ENCODE data around the gene CTIF. TPM values are rescaled to one million over a fixed set of nuclear protein-coding genes. Genes with fewer than 3 reads are reported as not detected.
A peak's percentile ranks its signal among the peaks of the same experiment; 100 is the strongest.

The CTIF gene
- total RNA-seq, 1 donor from 2014 or later: 35.1 TPM

GRCh38 chr18:48824231-48824970 is 285.6 kb downstream of the CTIF start:
- no peak overlapping the region for H3K27ac ChIP-seq
- intact Hi-C loops (cut with DNase I): no loop called here
- H3K36me3 ChIP-seq: peaks cover 0 to 3% of the 10 kb centered on the region in 2 donors
- H3K27me3 ChIP-seq: no peaks in the 10 kb centered on the region
- no peaks in the 10 kb centered on the region for H3K9me3 ChIP-seq
- peak in 1 of 2 donors; percentile 40 for DNase-seq (ENCODE audit: extremely low spot score in 2 of 2)
- no peak overlapping the region for H3K4me3 ChIP-seq
- TF ChIP-seq POLR2A (IDR thresholded peaks at IDR 0.05) (no peak), POLR2AphosphoS5 (IDR thresholded peaks at IDR 0.05; ENCODE audit: insufficient read depth in 1 of 2, low read depth in 1 of 2) (no peak)
- TF ChIP-seq, protein P1, sequence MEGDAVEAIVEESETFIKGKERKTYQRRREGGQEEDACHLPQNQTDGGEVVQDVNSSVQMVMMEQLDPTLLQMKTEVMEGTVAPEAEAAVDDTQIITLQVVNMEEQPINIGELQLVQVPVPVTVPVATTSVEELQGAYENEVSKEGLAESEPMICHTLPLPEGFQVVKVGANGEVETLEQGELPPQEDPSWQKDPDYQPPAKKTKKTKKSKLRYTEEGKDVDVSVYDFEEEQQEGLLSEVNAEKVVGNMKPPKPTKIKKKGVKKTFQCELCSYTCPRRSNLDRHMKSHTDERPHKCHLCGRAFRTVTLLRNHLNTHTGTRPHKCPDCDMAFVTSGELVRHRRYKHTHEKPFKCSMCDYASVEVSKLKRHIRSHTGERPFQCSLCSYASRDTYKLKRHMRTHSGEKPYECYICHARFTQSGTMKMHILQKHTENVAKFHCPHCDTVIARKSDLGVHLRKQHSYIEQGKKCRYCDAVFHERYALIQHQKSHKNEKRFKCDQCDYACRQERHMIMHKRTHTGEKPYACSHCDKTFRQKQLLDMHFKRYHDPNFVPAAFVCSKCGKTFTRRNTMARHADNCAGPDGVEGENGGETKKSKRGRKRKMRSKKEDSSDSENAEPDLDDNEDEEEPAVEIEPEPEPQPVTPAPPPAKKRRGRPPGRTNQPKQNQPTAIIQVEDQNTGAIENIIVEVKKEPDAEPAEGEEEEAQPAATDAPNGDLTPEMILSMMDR (IDR thresholded peaks at IDR 0.05): no peak
- H3K4me1 ChIP-seq: peaks cover 24% of the 10 kb centered on the region

- Histone ChIP-seq H3K27me3 (no peaks in the 10 kb centered on the region), H3K27ac (peak overlapping the region; percentile 1), H3K36me3 (no peaks in the 10 kb centered on the region), H3K4me3 (no peak overlapping the region), H3K4me1 (peaks cover 32% of the 10 kb centered on the region), H3K9me3 (no peaks in the 10 kb centered on the region)
- intact Hi-C loops (cut with DNase I): no loop called here
- TF ChIP-seq POLR2A (IDR thresholded peaks at IDR 0.05) (no peak), POLR2AphosphoS5 (IDR thresholded peaks at IDR 0.05; ENCODE audit: insufficient read depth in 1 of 2, low read depth in 1 of 2) (no peak)
- TF ChIP-seq, protein P1 (IDR thresholded peaks at IDR 0.05): no peak
- DNase-seq (ENCODE audit: extremely low spot score in 2 of 2): peak; percentile 34 to 83
These were observed 286.4 kb downstream of the CTIF start for GRCh38 chr18:48825101-48825745.

- peaks cover 35% of the 10 kb centered on the region for H3K4me1 ChIP-seq
- no peaks in the 10 kb centered on the region for H3K27me3 ChIP-seq
- intact Hi-C loops (cut with DNase I): no loop called here
- H3K36me3 ChIP-seq: no peaks in the 10 kb centered on the region
- no peaks in the 10 kb centered on the region for H3K9me3 ChIP-seq
- peak in 1 of 2 donors; percentile 75 for DNase-seq (ENCODE audit: extremely low spot score in 2 of 2)
- no peak overlapping the region for H3K4me3 ChIP-seq
- peak overlapping the region; percentile 80 for H3K27ac ChIP-seq
- TF ChIP-seq, protein P1 (IDR thresholded peaks at IDR 0.05): no peak
- TF ChIP-seq POLR2AphosphoS5 (IDR thresholded peaks at IDR 0.05; ENCODE audit: insufficient read depth in 1 of 2, low read depth in 1 of 2) (no peak), POLR2A (IDR thresholded peaks at IDR 0.05) (no peak)
These were observed 287.4 kb downstream of the CTIF start for GRCh38 chr18:48826271-48826670.

DNA sequence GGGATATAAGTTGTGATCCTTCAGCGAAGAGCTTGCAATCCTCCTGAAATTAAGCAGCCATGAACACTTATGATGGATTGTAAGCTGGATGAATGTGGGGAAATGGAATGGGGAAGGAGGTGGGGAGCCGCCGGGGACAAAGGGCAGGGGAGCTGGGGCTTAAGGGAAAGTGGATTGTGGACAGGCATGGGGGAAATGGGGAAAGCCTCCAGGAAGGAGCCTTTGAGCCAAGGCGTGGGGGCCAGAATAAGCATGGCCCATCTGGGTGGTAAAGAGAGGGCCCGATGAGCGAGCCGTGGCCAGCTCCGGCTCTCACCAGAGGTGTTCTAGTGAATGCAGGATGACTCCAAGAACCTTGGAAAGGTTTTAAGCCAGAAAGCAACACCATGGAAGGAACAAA is 288.0 kb downstream of the CTIF start:
- DNase-seq (ENCODE audit: extremely low spot score in 2 of 2): peak; percentile 19 to 72
- H3K4me1 ChIP-seq: peaks cover 35% of the 10 kb centered on the region
- peak overlapping the region; percentile 80 for H3K27ac ChIP-seq
- H3K4me3 ChIP-seq: no peak overlapping the region
- H3K9me3 ChIP-seq: no peaks in the 10 kb centered on the region
- no peaks in the 10 kb centered on the region for H3K36me3 ChIP-seq
- TF ChIP-seq POLR2A (IDR thresholded peaks at IDR 0.05) (no peak), POLR2AphosphoS5 (IDR thresholded peaks at IDR 0.05; ENCODE audit: insufficient read depth in 1 of 2, low read depth in 1 of 2) (no peak)
- TF ChIP-seq, protein P1 (IDR thresholded peaks at IDR 0.05): no peak
- H3K27me3 ChIP-seq: no peaks in the 10 kb centered on the region
- intact Hi-C loops (cut with DNase I): no loop called here
